MM.1S (cell line): Measurements from ENCODE around the gene CMTM3.
"Not testable (repeated sequence)": the region's sequence is repeated elsewhere in the genome, so short reads cannot be mapped to it uniquely, and the experiment has no call there.

Experiments used
- DNase-seq: peaks from one replicate; pipeline ENCODE4 v3.0.0-alpha.2; 2015
- H2AFZ ChIP-seq: fragments of 300-600 bp; sonication (generic); 2 replicates; pipeline ENCODE4 v1.6.0; 2016; ENCODE audit warnings: antibody characterized with exemption, low read length
- H3F3A ChIP-seq: fragments of 300-600 bp; sonication (generic); 2 replicates; pipeline ENCODE4 v1.6.1; 2016; ENCODE audit warnings: mild to moderate bottlenecking, antibody characterized with exemption, low read length, moderate library complexity, mixed read lengths; ENCODE audit not compliant: insufficient read depth
- H3K27ac ChIP-seq: fragments of 300-600 bp; sonication (generic); 2 replicates; pipeline ENCODE4 v1.5.1; 2016; ENCODE audit warnings: mild to moderate bottlenecking, low read length
- H3K27me3 ChIP-seq: fragments of 300-600 bp; sonication (generic); replicated peaks from 2 replicates; pipeline ENCODE4 v1.6.0; 2016; ENCODE audit warnings: low read length; ENCODE audit not compliant: insufficient read depth
- H3K36me3 ChIP-seq: fragments of 300-600 bp; sonication (generic); replicated peaks from 2 replicates; pipeline ENCODE4 v1.6.1; 2016; ENCODE audit warnings: mild to moderate bottlenecking, low read length, mixed read lengths; ENCODE audit not compliant: insufficient read depth
- H3K4me1 ChIP-seq: fragments of 300-600 bp; sonication (generic); 2 replicates; pipeline ENCODE4 v1.6.1; 2016; ENCODE audit warnings: low read length, mixed read lengths
- H3K4me2 ChIP-seq: fragments of 300-600 bp; sonication (generic); 2 replicates; pipeline ENCODE4 v1.6.0; 2016; ENCODE audit warnings: low read depth, low read length
- H3K4me3 ChIP-seq: fragments of 300-600 bp; sonication (generic); 2 replicates; pipeline ENCODE4 v1.5.1; 2016; ENCODE audit warnings: low read length, mixed read lengths
- H3K79me2 ChIP-seq: fragments of 300-600 bp; sonication (generic); 2 replicates; pipeline ENCODE4 v1.6.1; 2016; ENCODE audit warnings: mixed run types, low read length, mixed read lengths
- H3K9ac ChIP-seq: fragments of 300-600 bp; sonication (generic); 2 replicates; pipeline ENCODE4 v1.6.1; 2016; ENCODE audit warnings: low read length, mixed read lengths
- H3K9me2 ChIP-seq: fragments of 300-600 bp; sonication (generic); replicated peaks from 2 replicates; pipeline ENCODE4 v1.6.1; 2016; ENCODE audit warnings: mild to moderate bottlenecking, low read length, mixed read lengths; ENCODE audit not compliant: insufficient read depth
- H3K9me3 ChIP-seq: fragments of 300-600 bp; sonication (generic); replicated peaks from 2 replicates; pipeline ENCODE4 v1.6.1; 2016; ENCODE audit warnings: mild to moderate bottlenecking, low read length, mixed read lengths; ENCODE audit not compliant: insufficient read depth
- H4K20me1 ChIP-seq: fragments of 300-600 bp; sonication (generic); 2 replicates; pipeline ENCODE4 v1.6.1; 2016; ENCODE audit warnings: mild to moderate bottlenecking, low read length, moderate library complexity, mixed read lengths; ENCODE audit not compliant: insufficient read depth
- EZH2 ChIP-seq: fragments of 300-600 bp; sonication (generic); optimal IDR thresholded peaks from 2 replicates; pipeline ENCODE3; 2017; ENCODE audit warnings: low read depth, mild to moderate bottlenecking, antibody characterized with exemption, low read length, mixed read lengths
- EZH2phosphoT487 ChIP-seq: fragments of 300-600 bp; sonication (generic); IDR thresholded peaks from 2 replicates; pipeline ENCODE4 v1.6.1; 2018; ENCODE audit warnings: antibody characterized with exemption, low read length
- TF ChIP-seq, protein P1 (sequence below): fragments of 300-600 bp; sonication (generic); IDR thresholded peaks from 2 replicates; pipeline ENCODE4 v1.5.1; 2016; ENCODE audit warnings: antibody characterized with exemption, low read length, mixed read lengths

CMTM3 gene

DNA sequence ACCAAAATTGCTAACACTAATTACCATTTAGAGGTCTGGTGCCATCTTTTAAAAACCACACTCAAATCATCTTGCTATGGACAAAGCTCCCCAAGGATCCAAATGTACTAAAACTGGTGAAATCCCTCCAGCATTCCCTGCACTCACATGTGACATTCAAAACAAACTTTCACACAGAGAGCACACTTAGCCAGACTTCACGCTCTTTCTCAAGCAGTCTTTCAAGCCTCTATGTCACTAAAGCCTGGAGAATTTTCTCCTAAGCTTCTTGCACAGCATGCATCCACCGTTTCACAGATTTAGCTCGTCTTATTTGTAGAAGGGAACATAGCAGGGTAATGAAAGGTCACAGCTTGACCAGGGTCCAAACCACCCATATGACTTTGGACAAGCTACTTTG, 19.3 kb downstream of the CMTM3 start:
- Histone ChIP-seq H3K9ac (no peak overlapping the region), H3K27me3 (no peaks in the 10 kb centered on the region), H3K27ac (no peak overlapping the region), H3K4me3 (no peak overlapping the region), H3F3A (no peaks in the 10 kb centered on the region), H3K9me2 (no peaks in the 10 kb centered on the region), H4K20me1 (no peaks in the 10 kb centered on the region), H2AFZ (no peak overlapping the region), H3K9me3 (no peaks in the 10 kb centered on the region), H3K79me2 (no peaks in the 10 kb centered on the region), H3K4me2 (no peak overlapping the region), H3K36me3 (no peaks in the 10 kb centered on the region), H3K4me1 (no peaks in the 10 kb centered on the region)
- TF ChIP-seq EZH2, result no peak
- TF ChIP-seq, protein P1, sequence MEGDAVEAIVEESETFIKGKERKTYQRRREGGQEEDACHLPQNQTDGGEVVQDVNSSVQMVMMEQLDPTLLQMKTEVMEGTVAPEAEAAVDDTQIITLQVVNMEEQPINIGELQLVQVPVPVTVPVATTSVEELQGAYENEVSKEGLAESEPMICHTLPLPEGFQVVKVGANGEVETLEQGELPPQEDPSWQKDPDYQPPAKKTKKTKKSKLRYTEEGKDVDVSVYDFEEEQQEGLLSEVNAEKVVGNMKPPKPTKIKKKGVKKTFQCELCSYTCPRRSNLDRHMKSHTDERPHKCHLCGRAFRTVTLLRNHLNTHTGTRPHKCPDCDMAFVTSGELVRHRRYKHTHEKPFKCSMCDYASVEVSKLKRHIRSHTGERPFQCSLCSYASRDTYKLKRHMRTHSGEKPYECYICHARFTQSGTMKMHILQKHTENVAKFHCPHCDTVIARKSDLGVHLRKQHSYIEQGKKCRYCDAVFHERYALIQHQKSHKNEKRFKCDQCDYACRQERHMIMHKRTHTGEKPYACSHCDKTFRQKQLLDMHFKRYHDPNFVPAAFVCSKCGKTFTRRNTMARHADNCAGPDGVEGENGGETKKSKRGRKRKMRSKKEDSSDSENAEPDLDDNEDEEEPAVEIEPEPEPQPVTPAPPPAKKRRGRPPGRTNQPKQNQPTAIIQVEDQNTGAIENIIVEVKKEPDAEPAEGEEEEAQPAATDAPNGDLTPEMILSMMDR, result no peak
- DNase-seq, result no peak

DNA sequence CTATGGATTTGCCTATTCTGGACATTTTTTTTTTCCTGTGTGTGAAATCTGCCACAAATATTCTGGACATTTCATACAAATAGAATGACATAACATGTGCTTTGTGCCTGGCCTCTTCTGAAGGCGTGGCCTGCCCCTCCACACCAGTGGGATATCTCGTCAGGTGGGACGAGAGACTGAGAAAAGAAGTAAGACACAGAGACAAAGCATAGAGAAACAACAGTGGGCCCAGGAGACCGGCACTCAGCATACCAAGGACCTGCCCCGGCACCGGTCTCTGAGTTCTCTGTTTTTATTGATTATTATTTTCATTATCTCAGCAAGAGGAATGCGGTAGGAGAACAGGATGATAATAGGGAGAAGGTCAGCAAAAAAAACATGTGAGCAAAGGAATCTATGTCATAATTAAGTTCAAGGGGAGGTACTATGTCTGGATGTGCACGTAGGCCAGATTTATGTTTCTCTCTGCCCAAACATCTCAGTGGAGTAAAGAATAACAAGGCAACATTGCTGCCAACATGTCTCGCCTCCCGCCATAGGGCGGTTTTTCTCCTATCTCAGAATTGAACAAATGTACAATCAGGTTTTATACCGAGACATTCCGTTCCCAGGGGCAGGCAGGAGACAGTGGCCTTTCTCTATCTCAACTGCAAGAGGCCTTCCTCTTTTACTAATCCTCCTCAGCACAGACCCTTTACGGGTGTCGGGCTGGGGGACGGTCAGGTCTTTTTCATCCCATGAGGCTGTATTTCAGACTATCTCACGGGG, 23.3 kb downstream of the CMTM3 start:
- not testable (repeated sequence) for H3K27me3 ChIP-seq, DNase-seq, H3K9me3 ChIP-seq, H2AFZ ChIP-seq, H4K20me1 ChIP-seq, H3K27ac ChIP-seq, H3K9me2 ChIP-seq, H3K4me3 ChIP-seq, H3K9ac ChIP-seq, H3K4me2 ChIP-seq, H3K4me1 ChIP-seq, H3F3A ChIP-seq, H3K79me2 ChIP-seq, H3K36me3 ChIP-seq

DNA sequence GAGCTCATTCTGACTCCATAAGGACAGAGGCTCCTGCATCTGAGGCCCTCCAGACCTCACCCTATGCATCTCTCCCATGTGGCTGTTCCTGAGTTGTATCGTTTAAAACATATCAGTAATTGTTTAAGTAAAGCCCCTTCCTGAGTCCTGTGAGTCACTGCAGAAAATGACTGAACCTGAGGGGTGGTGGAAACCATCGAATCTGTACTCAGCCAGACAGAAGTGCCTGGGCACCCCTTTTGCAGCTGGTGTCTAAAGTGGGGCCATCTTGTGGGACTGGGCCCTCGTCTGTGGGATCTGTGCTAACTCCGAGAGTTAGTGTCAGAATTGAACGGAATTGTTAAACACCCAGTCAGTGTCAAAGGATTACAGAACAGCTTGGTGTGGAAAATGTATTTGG, 25.4 kb downstream of the CMTM3 start:
- H3K4me1 ChIP-seq, result no peaks in the 10 kb centered on the region
- no peak overlapping the region for H3K4me3 ChIP-seq
- H3K9me3 ChIP-seq, result no peaks in the 10 kb centered on the region
- H3K9me2 ChIP-seq, result no peaks in the 10 kb centered on the region
- no peaks in the 10 kb centered on the region for H3F3A ChIP-seq
- H3K27me3 ChIP-seq, result no peaks in the 10 kb centered on the region
- H3K79me2 ChIP-seq, result no peaks in the 10 kb centered on the region
- H4K20me1 ChIP-seq, result no peaks in the 10 kb centered on the region
- no peak overlapping the region for H3K4me2 ChIP-seq
- TF ChIP-seq EZH2phosphoT487, result no peak
- TF ChIP-seq, protein P1, result no peak
- no peak for TF ChIP-seq EZH2
- no peak overlapping the region for H3K27ac ChIP-seq
- no peak overlapping the region for H2AFZ ChIP-seq
- no peak overlapping the region for H3K9ac ChIP-seq
- DNase-seq, result no peak
- H3K36me3 ChIP-seq, result no peaks in the 10 kb centered on the region

DNA sequence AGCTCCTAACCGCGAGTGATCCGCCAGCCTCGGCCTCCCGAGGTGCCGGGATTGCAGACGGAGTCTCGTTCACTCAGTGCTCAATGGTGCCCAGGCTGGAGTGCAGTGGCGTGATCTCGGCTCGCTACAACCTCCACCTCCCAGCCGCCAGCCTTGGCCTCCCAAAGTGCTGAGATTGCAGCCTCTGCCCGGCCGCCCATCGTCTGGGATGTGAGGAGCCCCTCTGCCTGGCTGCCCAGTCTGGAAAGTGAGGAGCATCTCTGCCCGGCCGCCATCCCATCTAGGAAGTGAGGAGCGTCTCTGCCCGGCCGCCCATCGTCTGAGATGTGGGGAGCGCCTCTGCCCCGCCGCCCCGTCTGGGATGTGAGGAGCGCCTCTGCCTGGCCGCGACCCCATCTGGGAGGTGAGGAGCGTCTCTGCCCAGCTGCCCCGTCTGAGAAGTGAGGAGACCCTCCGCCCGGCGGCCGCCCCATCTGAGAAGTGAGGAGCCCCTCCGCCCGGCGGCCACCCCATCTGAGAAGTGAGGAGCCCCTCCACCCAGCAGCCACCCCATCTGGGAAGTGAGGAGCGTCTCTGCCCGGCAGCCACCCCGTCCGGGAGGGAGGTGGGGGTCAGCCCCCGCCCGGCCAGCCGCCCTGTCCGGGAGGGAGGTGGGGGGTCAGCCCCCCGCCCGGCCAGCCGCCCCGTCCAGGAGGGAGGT, 26.2 kb downstream of the CMTM3 start:
- not testable (repeated sequence) for DNase-seq, H3K9me2 ChIP-seq, H2AFZ ChIP-seq, H3K4me3 ChIP-seq, H3K79me2 ChIP-seq, H3F3A ChIP-seq, H3K9me3 ChIP-seq, H3K4me1 ChIP-seq, H3K4me2 ChIP-seq, H3K36me3 ChIP-seq, H3K9ac ChIP-seq, H3K27ac ChIP-seq, H4K20me1 ChIP-seq, H3K27me3 ChIP-seq

DNA sequence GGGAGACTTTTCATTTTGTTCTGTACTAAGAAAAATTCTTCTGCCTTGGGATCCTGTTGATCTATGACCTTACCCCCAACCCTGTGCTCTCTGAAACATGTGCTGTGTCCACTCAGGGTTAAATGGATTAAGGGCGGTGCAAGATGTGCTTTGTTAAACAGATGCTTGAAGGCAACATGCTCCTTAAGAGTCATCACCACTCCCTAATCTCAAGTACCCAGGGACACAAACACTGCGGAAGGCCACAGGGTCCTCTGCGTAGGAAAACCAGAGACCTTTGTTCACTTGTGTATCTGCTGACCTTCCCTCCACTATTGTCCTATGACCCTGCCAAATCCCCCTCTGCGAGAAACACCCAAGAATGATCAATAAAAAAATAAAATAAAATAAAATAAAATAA, 27.1 kb downstream of the CMTM3 start:
- not testable (repeated sequence) for H3K4me1 ChIP-seq, H3K4me3 ChIP-seq, H4K20me1 ChIP-seq, H3K4me2 ChIP-seq, H3K27ac ChIP-seq, H3K9me3 ChIP-seq, H3K79me2 ChIP-seq, H3K36me3 ChIP-seq, H2AFZ ChIP-seq, H3K9me2 ChIP-seq, H3K9ac ChIP-seq, H3K27me3 ChIP-seq, DNase-seq, H3F3A ChIP-seq
